NCI-H2081 treated with DMSO at 0.1 percent for 48 hours (cell line): ENCODE measurements around the gene IQSEC3.
A peak's percentile ranks its signal among the peaks of the same experiment; 100 is the strongest.

Source experiments
- DNase-seq: peaks from one replicate; lab custom pipeline; 2025; lab: John Stamatoyannopoulos, UW

The IQSEC3 gene

DNA sequence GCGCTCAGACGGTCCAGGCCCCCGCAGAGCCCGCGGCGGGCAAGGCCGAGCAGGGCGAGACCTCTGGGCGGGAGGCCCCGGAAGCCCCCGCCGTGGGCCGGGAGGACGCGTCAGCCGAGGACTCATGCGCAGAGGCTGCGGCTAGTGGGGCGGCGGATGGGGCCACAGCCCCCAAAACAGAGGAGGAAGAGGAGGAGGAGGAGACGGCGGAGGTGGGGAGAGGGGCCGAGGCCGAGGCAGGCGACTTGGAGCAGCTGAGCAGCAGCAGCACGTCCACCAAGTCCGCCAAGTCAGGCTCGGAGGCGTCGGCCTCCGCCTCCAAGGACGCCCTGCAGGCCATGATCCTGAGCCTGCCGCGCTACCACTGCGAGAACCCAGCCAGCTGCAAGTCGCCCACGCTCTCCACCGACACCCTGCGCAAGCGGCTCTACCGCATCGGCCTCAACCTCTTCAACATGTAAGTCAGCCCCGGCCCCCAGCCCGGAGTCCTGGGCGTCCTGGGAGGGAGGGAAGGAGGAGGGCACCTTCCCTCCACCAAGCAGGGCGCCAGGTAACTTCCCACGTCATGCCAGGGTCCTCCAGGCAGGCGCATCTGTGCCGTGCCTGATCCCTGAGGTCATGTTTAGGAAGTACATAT is 72.4 kb downstream of the IQSEC3 start:
- no peak for DNase-seq

- DNase-seq = no peak
These were observed 73.0 kb downstream of the IQSEC3 start for GRCh38 chr12:139585-139984.

DNA sequence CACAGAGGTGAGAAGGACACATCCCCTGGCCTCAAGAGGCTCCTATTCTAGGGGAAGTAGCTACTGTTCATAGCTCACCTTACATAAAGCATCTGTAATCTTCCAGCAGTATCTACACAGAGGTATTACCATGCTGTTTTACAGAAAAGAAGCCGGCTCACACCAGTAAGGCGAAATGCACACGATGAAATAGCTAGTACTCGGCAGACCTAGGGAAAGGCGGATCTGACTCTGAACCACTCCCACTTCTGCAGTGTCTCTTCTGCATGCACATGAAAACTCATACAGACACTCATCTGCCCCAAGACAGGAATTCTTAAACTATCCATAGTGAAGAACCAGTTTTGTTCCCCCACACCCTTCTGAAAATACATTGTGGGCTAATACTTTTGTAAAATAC is 73.6 kb downstream of the IQSEC3 start:
- no peak for DNase-seq

DNA sequence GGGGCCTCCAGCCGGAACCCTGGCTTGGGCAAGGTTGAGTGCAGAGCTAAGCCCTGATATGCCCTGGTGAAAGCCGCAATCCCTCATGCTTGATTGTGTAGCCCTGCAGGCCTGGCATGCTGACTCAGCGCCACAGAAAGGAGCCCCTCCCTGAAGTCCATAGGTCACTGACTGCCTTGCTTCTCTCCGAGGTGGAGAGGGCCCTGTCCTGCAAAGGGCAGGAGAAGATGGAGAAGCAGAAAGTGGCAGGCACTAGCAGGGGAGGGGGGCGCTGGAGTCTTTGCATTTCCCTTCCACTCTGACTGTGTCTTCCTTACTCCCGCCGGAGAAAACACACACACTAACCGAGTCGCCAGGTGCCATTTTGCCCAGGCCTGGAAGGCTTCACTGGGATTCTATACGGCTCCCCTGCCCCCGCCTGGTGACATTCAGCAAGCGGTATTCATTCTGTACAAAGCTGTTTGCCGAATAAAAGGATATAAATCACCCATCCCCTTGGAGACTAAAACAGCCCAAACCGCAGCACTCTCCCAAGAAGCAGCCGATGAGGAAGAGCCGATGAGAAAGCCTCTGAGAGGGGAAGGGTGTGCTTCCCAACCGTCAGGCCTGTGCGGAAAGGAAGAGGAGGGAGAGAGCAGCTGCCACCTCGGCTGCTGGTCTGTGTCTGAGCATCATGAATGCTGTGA is 77.5 kb downstream of the IQSEC3 start:
- DNase-seq = no peak

DNA sequence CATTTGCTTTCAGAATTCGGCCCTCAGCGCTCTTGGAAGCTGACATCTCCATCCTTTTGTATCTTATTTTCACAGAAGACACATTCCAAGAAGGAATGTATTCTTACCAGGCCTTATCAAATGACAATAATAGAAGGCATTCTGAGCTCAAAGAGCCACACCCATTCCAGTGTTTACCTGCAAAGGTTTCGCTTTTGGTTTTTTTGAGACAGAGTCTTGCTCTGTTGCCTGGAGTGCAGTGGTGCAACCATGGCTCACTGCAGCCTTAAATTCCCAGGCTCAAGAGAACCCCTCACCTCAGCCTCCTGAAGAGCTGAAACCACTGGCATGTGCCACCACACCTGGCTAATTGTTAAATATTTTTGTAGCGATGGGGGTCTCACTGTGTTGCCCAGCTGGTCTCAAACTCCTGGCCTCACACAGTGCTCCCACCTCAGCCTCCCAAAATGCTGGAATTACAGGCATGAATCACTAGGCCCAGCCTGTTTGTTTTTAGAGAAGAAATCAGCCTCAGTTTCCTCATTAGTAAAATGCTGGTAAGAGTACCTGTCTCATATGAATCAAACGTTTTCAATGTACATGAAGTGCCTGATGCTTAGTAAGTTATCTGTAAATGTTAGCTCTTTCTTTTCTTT is 78.2 kb downstream of the IQSEC3 start:
- DNase-seq = no peak

DNA sequence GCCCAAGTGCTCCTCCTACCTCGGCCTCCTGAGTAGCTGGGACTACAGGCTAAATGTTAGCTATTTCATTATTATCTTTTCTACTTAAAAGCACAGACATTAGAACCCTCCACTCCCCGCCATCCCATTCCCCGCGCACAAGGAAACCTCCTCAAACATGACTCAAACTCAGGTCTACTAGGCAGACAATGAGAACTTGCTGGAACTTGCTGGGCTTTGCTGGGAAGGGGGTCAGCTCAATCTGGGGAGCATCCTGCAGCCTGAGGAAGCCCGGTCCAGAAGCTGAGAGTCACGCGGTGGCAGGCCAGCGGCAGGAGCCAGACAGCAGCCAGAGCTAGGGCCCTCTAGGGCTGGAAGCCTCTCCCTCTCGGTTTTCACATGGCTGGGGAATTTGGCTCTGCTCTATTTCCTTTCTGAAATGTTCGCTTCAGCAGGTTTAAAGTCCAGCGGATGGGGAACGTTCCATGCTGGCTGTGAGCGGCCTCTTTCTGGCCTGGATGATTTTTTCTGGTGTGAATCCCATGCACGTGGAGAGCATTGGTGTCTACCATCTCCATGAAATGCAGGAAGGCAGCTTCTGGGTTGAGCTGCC is 78.9 kb downstream of the IQSEC3 start:
- no peak for DNase-seq

DNA sequence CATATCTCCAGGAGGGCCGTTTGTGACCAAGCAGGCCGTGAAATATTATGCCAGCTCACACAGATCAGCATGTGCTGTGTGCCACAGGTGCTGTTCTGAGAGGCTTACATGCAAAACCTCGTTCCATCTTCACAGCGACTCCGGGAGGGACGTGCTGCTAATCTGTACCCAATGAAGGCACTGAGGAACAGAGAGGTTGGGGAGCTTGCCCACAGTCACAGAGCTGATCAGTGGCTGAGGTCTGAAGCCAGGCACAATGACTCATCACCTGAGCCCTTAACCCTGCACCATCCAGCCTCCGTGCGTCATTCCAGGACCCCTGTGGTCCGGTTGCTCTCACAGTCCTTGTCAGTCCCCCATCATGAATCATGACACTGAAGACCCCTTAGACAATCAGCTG is 80.7 kb downstream of the IQSEC3 start:
- DNase-seq = no peak

DNA sequence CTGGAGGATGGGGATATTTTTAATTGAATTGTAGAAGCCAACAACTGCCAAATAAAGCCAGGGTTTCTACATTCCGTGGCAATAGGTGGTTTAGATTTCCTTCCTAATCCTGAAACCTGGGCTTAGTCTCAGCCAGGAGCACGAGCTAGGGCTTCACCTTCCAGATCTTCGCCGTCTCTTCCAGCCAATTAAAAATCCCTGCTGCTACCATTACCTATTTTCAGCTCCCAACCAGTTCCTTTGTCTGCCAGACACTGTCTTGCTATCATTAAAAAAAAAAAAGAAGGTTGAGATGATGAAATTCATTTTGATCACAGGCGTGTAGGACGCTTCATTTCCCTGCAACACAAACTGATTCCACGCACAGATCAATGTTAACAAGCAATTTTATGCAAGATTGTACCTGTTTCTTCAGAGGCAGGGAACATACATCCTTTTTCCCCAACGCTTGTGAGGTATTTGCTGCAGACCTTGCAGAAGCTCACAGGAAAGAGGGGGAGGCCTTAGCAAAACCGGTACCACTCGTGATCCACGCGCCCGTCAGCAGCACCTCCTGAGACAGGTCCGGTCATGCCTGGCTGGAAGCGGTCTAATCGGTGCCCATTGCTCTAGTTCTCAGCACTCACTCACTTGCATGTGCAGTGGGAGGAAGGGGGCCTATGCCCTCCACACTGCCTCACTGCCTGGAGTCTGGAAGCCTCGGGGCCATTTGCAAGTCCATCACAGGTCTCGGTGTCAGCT is 82.3 kb downstream of the IQSEC3 start:
- DNase-seq = no peak

DNA sequence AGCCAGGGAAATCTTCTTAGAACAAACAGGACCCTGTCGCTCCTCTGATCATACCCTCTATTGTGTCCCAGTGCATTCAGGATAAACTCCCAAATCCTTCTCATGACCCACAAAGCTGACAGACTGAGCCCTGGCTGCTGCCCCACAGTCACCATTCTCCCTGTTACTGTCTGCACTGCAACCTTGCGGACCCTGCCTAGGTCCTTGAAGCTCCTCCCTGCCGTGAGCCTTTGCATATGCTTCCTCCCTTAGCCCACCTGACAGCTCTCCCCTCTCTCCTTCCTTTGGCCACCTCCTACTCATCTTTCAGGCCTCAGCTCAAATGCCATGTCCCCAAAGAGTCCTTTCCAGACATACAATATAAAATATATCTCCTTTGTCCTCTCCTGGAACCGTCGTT is 85.0 kb downstream of the IQSEC3 start:
- no peak for DNase-seq

GRCh38 chr12:152440-152839 is 85.9 kb downstream of the IQSEC3 start:
- DNase-seq = no peak

GRCh38 chr12:153080-153746 is 86.6 kb downstream of the IQSEC3 start:
- peak; percentile 50 for DNase-seq

- no peak for DNase-seq
These were observed 87.5 kb downstream of the IQSEC3 start for GRCh38 chr12:154058-154457.

- no peak for DNase-seq
These were observed 88.4 kb downstream of the IQSEC3 start for GRCh38 chr12:155006-155405.

DNA sequence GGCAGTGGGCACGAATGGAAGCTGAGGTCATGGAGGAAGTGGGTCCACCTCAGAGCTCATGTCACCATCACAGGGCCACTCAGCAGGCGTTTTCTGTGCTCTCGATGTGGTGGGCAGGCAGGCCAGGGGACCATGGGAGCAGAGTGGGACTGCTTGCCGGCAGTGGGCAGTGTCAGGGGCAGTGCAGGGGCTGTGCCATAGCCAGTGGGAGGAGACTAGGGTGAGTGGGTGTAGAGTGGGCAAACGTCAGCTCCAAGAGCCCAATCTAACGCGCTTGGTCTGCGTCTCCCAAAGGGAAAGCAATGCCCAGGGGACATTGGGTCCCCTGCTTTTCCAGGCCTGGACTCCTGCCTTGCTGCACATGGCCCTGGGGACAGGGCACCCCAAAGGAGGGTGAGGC is 89.1 kb downstream of the IQSEC3 start:
- DNase-seq = no peak

GRCh38 chr12:156945-157344 is 90.4 kb downstream of the IQSEC3 start:
- DNase-seq = no peak

DNA sequence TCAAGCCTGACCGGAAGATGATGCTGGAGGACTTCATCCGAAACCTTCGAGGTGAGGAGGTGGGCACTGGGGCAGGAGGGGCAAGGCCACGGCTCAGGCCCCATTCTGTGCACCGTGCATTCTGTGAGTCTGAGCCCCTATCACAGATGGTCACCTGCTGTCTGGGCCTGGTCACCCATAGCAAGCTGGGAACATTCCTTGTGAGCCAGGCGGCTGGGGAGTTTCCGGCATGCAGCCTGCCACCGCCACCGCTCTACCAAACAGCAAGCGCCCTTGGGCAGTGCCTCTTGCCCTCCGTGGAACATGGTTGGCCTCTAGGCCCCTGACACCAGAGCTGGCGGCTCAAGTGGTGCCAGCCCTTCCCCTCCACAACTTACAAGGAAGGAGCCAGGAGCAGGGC is 91.1 kb downstream of the IQSEC3 start:
- DNase-seq = no peak

DNA sequence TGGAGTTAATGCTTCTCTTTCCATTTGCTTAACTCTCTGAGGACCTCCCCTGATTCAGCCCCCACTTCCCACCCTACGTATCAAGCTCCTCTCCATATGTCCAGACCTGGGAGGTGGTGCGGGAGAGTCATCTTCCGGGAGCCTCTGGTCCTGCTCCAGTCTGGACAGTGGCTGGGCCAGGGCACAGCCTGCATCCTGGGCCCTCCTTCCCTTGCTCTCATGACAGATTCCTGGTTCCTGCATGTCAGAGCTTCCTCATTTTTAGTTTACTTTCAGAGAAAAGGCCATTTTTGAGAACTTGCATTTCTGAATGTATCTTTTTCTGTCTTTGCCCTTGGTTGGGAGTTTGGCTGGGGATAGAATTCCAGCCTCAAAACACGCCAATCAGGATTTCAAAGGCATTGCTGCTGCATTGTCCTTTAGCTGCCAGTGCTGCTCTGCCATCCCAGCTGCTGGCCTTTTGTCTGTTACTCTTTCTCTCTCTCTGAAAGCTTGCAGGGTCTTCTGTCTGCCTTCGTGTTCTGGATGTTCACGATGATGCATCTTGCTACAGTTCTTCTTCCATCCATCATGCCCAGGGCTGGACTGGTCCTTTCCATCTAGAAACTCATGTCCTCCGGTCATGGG is 92.7 kb downstream of the IQSEC3 start:
- DNase-seq = no peak

- DNase-seq = no peak
These were observed 94.3 kb downstream of the IQSEC3 start for GRCh38 chr12:160858-161257.

DNA sequence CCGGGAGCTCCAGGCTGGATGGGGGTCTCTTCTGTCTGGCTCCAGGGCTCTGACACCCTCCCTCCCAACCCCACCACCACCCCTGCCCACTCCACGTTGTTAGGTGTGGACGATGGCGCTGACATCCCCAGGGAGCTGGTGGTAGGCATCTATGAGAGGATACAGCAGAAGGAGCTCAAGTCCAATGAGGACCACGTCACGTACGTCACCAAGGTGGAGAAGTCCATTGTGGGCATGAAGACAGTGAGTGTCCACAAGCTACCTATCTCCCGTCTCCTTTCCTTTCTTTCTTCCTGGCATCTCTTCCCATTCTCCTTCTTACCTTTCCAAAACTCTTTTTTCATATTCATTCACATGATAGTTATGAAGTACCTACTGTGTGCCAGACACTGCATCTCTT is 95.3 kb downstream of the IQSEC3 start:
- no peak for DNase-seq

GRCh38 chr12:162467-163307 is 96.1 kb downstream of the IQSEC3 start:
- no peak for DNase-seq
